ENCODE data around the gene AADACL3. TPM values are rescaled to one million over a fixed set of nuclear protein-coding genes. Genes with fewer than 3 reads are reported as not detected.

Gene AADACL3
- total RNA-seq, 1 experiment from 2014 or later, result not detected

DNA sequence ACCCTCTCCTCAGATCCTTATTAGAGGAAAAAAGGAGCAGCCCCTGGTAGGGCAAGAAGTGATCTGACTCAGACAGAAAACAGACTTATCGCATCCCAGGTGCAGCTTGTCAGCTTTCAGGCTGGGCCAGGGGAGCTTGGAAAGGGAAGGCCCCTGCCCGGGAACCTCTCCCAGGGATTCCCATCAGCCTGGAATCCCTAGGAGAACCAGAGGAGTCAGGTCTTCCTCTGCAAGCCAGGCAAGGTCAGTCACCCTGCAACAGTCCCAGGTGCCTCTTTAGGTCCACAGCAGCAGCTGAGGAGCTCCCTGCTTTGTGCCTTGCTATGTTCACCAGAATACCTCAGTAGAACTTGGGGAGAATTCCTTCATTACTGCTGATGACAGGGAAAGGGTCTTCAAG lies 54.7 kb downstream of the AADACL3 start:
- intact Hi-C loops (cut with micrococcal nuclease), result no loop called here
- BruUV-seq (replicated peaks), result no TSS peak
- TF ChIP-seq, protein P1, sequence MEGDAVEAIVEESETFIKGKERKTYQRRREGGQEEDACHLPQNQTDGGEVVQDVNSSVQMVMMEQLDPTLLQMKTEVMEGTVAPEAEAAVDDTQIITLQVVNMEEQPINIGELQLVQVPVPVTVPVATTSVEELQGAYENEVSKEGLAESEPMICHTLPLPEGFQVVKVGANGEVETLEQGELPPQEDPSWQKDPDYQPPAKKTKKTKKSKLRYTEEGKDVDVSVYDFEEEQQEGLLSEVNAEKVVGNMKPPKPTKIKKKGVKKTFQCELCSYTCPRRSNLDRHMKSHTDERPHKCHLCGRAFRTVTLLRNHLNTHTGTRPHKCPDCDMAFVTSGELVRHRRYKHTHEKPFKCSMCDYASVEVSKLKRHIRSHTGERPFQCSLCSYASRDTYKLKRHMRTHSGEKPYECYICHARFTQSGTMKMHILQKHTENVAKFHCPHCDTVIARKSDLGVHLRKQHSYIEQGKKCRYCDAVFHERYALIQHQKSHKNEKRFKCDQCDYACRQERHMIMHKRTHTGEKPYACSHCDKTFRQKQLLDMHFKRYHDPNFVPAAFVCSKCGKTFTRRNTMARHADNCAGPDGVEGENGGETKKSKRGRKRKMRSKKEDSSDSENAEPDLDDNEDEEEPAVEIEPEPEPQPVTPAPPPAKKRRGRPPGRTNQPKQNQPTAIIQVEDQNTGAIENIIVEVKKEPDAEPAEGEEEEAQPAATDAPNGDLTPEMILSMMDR (conservative IDR thresholded peaks at IDR 0.05; ENCODE audit: low read depth, low read length), result no peak
- no peak for TF ChIP-seq EZH2phosphoT487 (IDR thresholded peaks at IDR 0.05; ENCODE audit: borderline replicate concordance, low read length)
- no peak for TF ChIP-seq EZH2 (IDR thresholded peaks at IDR 0.05; ENCODE audit: low read length, unreplicated experiment)
- no peaks in the 10 kb centered on the region for H3K9me2 ChIP-seq (replicated peaks; ENCODE audit: low read length)
- no peaks in the 10 kb centered on the region for H3K36me3 ChIP-seq (ENCODE audit: low read depth, low read length)
- H3K27me3 ChIP-seq (ENCODE audit: low read length), result peaks cover 94% of the 10 kb centered on the region
- DNase-seq (no peak), ATAC-seq (no peak)
- H3F3A ChIP-seq (ENCODE audit: low read length, unreplicated experiment), result no peaks in the 10 kb centered on the region
- no peak overlapping the region for H2AFZ ChIP-seq (ENCODE audit: low read length)
- no peak overlapping the region for H3K9ac ChIP-seq (ENCODE audit: low read length)
- H3K27ac ChIP-seq (ENCODE audit: low read length), result no peak overlapping the region
- no peaks in the 10 kb centered on the region for H3K4me1 ChIP-seq (ENCODE audit: insufficient read depth, low read length)
- no peak overlapping the region for H3K4me2 ChIP-seq (ENCODE audit: low read length)
- H3K4me3 ChIP-seq (ENCODE audit: low read length), result no peak overlapping the region
- no peaks in the 10 kb centered on the region for H3K9me3 ChIP-seq (ENCODE audit: low read length)
- no peaks in the 10 kb centered on the region for H4K20me1 ChIP-seq (ENCODE audit: low read length)
- CTCF ChIA-PET, result no interaction called here
- no peaks in the 10 kb centered on the region for H3K79me2 ChIP-seq (ENCODE audit: low read length)
- POLR2A ChIA-PET (ENCODE audit: unreplicated experiment), result no interaction called here

DNA sequence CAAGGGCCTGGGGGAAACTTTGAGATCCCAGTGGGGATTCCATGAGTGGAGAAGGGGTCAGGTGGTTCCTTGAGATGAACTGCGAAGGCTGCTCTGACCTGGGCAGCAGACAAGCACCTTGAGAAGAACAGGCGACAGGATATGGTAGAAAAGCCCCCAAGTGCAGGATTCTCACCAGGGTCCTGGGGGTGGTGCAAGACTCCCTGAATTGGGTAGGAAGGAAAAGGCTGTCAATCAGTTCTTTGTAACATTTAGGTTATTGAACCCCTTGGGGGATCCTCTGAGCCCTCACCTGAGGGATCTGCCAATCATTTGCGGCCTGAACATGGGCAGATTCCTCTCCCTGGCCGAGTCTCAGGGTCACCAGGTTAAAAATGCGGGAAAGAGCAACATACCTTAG lies 55.3 kb downstream of the AADACL3 start:
- ChIA-PET POLR2A (ENCODE audit: unreplicated experiment) (no interaction called here), CTCF (no interaction called here)
- Histone ChIP-seq H3K4me1 (ENCODE audit: insufficient read depth, low read length) (no peaks in the 10 kb centered on the region), H3K27me3 (ENCODE audit: low read length) (peaks cover 96% of the 10 kb centered on the region), H3F3A (ENCODE audit: low read length, unreplicated experiment) (no peaks in the 10 kb centered on the region), H3K9ac (ENCODE audit: low read length) (no peak overlapping the region), H3K4me3 (ENCODE audit: low read length) (no peak overlapping the region), H3K27ac (ENCODE audit: low read length) (no peak overlapping the region), H4K20me1 (ENCODE audit: low read length) (no peaks in the 10 kb centered on the region), H3K9me2 (replicated peaks; ENCODE audit: low read length) (no peaks in the 10 kb centered on the region), H3K79me2 (ENCODE audit: low read length) (no peaks in the 10 kb centered on the region), H2AFZ (ENCODE audit: low read length) (no peak overlapping the region), H3K36me3 (ENCODE audit: low read depth, low read length) (no peaks in the 10 kb centered on the region), H3K9me3 (ENCODE audit: low read length) (no peaks in the 10 kb centered on the region), H3K4me2 (ENCODE audit: low read length) (no peak overlapping the region)
- no peak for DNase-seq
- no peak for ATAC-seq
- intact Hi-C loops (cut with micrococcal nuclease), result no loop called here
- TF ChIP-seq EZH2phosphoT487 (IDR thresholded peaks at IDR 0.05; ENCODE audit: borderline replicate concordance, low read length) (no peak), EZH2 (IDR thresholded peaks at IDR 0.05; ENCODE audit: low read length, unreplicated experiment) (no peak)
- TF ChIP-seq, protein P1 (conservative IDR thresholded peaks at IDR 0.05; ENCODE audit: low read depth, low read length), result no peak
- BruUV-seq (replicated peaks), result no TSS peak

DNA sequence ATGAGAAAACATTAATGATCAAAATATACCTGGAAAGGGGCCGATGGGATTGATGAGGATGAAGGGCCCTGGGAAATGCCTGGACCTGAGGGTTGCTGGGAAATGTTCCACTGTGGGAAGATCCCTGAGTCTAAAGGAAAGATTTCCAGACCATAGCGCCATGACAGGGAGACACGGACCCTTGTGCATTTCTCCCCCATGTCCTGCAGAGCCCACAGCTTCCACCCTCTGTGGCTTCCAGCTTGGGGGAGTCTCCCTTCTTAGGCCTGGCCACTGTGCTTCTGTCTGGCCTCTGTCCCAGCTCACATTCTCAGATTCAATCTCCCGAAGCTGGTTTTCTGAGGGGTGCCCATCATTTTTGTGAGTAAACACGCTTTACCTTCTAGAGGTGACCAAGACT lies 56.6 kb downstream of the AADACL3 start:
- H3K4me3 ChIP-seq (ENCODE audit: low read length), result no peak overlapping the region
- peaks cover 99% of the 10 kb centered on the region for H3K27me3 ChIP-seq (ENCODE audit: low read length)
- H3F3A ChIP-seq (ENCODE audit: low read length, unreplicated experiment), result no peaks in the 10 kb centered on the region
- ATAC-seq (no peak), DNase-seq (no peak)
- no peaks in the 10 kb centered on the region for H3K9me3 ChIP-seq (ENCODE audit: low read length)
- no peak overlapping the region for H3K4me2 ChIP-seq (ENCODE audit: low read length)
- no peak overlapping the region for H3K27ac ChIP-seq (ENCODE audit: low read length)
- H3K79me2 ChIP-seq (ENCODE audit: low read length), result no peaks in the 10 kb centered on the region
- TF ChIP-seq EZH2phosphoT487 (IDR thresholded peaks at IDR 0.05; ENCODE audit: borderline replicate concordance, low read length) (no peak), EZH2 (IDR thresholded peaks at IDR 0.05; ENCODE audit: low read length, unreplicated experiment) (no peak)
- TF ChIP-seq, protein P1 (conservative IDR thresholded peaks at IDR 0.05; ENCODE audit: low read depth, low read length), result no peak
- H4K20me1 ChIP-seq (ENCODE audit: low read length), result no peaks in the 10 kb centered on the region
- no peak overlapping the region for H2AFZ ChIP-seq (ENCODE audit: low read length)
- H3K36me3 ChIP-seq (ENCODE audit: low read depth, low read length), result no peaks in the 10 kb centered on the region
- intact Hi-C loops (cut with micrococcal nuclease), result no loop called here
- H3K9me2 ChIP-seq (replicated peaks; ENCODE audit: low read length), result no peaks in the 10 kb centered on the region
- no peak overlapping the region for H3K9ac ChIP-seq (ENCODE audit: low read length)
- H3K4me1 ChIP-seq (ENCODE audit: insufficient read depth, low read length), result no peaks in the 10 kb centered on the region
- CTCF ChIA-PET, result no interaction called here
- BruUV-seq (replicated peaks), result no TSS peak
- POLR2A ChIA-PET (ENCODE audit: unreplicated experiment), result no interaction called here
